Erythroblast (primary cell): ENCODE measurements around the gene IER3IP1.

Experiments
- DNase-seq, 2 experiments: peaks; one replicate each; lab custom pipeline; 2025; lab: John Stamatoyannopoulos, UW
- GATA1 ChIP-seq: IDR thresholded peaks from 2 replicates; pipeline ENCODE4 v1.6.1; 2011; ENCODE audit warnings: low read depth, mild to moderate bottlenecking, control low read depth, low read length, moderate library complexity
- POLR2A ChIP-seq: IDR thresholded peaks from 2 replicates; pipeline ENCODE4 v1.6.1; 2011; ENCODE audit warnings: mild to moderate bottlenecking, low read length

IER3IP1 gene

DNA sequence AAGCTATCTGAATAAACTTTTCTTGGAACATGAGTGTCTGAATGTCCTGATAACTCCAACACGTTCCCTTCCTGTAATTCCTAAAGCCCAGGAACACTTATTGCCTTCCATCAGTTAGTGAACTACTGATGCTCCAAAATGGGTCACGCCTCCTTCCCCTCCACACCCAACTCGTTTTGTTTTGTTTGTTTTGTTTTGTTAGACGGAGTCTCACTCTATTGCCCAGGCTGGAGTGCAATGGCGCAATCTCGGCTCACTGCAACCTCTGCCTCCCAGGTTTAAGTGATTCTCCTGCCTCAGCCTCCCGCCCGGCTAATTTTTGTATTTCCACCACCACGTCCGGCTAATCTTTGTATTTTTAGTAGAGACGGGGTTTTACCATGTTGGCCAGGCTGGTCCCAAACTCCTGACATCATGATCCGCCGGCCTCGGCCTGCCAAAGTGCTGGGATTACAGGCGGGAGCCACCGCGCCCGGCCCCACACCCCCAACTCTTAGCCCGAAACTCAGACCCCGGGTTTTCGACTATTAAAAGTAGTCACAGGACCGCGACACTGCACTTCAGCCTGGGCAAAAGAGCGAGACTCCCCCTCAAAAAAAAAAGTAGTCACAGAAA, 774 bp downstream of the IER3IP1 start:
- no peak for TF ChIP-seq GATA1
- TF ChIP-seq POLR2A, result no peak
- peak in 1 of 2 experiments; percentile 48 for DNase-seq

DNA sequence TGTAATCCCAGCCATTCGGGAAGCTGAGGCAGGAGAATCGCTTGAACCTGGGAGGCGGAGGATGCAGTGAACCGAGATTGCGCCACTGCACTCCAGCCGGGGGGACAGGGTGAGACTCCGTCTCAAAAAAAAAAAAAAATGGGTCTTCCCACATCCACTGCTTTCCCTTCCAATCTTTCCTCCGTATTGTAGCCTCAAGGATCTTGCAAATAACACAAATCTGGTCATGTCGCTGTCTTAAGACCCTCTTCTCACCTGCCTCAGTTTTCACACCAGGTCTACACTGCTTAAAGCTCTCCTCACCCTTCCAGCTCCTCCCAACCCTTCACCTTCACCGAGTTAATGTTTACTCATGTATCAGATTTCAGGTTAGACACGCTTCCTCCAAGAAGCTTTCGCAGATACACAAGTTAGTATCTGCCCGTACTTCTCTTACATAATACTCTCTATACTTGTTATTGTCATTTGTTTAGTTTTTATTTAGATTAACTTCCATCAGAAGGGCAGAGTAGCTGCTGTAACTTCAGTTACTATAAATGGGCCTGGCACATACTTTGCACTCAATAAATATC, 1.5 kb downstream of the IER3IP1 start:
- DNase-seq, result no peak
- no peak for TF ChIP-seq GATA1
- TF ChIP-seq POLR2A, result no peak

DNA sequence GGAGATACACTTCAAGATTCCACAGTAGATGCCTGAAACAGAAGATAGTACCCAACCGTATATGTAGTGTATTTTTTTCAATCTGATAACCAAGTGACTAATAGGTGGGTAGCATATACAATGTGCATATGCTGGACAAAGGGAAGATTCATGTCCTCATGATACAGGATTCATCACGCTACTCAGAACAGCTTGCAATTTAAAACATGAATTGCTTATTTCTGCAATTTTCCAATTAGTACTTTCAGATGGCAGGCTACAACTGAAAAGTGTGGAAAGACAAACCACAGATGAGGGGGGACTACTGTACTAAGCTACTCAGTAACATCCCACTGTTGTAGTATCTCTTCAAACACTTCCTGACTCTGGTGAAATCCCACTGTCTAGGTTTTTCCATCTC, 3.7 kb downstream of the IER3IP1 start:
- TF ChIP-seq GATA1, result no peak
- TF ChIP-seq POLR2A, result no peak
- peak in 1 of 2 experiments; percentile 25 for DNase-seq

DNA sequence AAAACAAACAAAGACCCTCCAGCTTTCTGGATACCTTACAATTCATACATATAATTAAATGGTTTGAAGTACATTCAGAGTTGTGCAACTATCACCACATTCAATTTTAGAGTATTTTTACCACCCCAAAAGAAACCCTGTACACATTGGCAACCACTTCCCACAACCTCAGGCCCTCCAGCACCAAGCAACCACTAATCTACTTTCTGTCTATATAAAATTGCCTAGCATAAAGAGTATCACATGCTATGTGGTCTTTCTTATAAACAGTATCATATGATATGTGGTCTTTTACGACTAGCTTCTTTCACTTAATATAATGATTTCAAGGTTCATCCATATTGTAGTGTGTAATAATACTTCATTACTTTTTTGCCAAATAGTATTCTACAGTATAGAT, 7.3 kb downstream of the IER3IP1 start:
- TF ChIP-seq GATA1 (no peak), POLR2A (no peak)
- no peak for DNase-seq

DNA sequence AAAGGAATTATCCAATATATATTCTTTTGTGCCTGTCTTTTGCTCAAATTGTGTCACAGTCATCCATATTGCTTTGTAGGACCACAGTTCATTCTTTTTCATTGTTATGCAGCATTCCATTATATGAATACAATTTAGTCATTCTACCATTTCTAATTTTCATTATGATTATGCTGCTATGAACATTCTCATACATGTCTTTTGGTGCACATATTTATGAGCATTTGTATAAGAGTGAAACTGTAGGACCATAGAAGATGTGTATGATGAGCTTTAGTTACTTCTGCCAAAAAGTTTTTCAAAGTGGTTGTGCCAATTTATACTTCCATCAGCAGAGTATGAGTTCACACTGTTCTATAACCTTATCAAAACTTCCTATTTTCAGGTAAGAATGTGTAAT, 7.7 kb downstream of the IER3IP1 start:
- TF ChIP-seq GATA1, result no peak
- TF ChIP-seq POLR2A, result no peak
- DNase-seq, result no peak

DNA sequence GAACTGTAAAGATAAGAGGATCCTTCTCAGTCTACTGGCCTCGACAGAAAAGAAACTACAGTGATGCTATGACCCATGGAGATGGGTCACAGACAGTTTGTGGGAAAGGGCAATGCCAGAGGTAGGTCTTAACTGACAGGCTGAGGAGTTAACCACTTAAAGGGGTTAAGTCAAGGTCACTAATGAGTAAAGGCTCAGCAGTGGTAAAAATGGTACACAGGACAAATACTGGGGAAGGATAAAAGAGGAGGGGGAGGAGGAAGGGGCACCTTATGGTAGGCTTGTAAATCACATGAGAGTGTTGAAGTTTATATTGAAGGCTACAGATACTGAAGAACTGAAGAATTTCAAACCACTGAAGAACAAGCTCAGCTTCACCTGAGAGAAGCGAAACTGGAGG, 9.9 kb downstream of the IER3IP1 start:
- TF ChIP-seq POLR2A (no peak), GATA1 (no peak)
- DNase-seq, result no peak

DNA sequence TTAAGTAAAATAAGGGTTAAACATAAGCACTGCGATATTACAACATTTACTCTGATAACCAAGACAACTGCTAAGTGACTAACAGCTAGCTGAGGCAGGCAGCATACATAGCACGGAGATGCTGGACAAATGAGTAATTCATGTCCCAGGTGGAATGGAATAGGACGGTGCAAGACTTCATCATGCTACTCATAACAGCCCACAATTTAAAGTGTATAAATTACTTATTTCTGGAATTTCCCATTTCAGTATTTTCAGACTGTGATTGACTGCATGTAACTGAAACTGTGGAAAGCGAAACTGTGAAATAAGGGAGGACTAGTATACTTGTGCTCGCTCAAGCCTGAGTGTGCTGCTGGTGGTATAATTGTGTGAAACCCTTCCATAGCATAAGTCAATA, 12.9 kb downstream of the IER3IP1 start:
- TF ChIP-seq GATA1 (no peak), POLR2A (no peak)
- no peak for DNase-seq

DNA sequence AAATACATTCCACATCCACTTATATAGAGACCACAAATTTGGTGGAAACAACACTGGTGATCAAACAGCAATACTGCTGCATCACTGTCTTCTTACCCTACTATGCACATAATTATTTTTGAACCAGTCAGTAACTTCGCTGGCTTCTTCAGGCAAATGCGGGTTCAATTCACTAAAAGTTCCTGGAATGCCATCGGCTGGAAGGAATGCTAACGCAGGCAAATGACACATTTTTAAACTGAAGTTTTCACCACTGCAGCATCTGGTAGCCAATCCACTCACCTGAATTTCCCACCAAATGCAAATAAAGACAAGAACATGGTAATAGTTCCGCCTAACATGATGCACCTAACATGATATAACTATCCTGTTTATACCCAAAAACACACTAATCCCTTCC, 15.9 kb downstream of the IER3IP1 start:
- DNase-seq, result no peak
- TF ChIP-seq POLR2A, result no peak
- no peak for TF ChIP-seq GATA1

DNA sequence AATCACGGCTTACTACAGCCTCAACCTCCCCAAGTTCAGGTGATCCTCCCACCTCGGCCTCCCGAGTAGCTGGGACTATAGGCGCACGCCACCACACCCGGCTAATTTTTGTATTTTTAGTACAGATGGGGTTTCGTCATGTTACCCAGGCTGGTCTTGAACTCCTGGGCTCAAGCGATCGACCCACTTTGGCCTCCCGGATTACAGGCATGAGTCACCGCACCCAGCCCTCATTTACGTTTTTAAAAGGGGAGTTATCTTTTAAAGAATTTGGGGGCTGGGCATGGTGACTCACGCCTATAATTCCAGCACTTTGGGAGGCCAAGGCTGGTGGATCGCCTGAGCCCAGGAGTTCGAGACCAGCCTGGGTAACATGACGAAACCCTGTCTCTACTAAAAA, 17.8 kb downstream of the IER3IP1 start:
- peak; percentile 26 to 52 for DNase-seq

DNA sequence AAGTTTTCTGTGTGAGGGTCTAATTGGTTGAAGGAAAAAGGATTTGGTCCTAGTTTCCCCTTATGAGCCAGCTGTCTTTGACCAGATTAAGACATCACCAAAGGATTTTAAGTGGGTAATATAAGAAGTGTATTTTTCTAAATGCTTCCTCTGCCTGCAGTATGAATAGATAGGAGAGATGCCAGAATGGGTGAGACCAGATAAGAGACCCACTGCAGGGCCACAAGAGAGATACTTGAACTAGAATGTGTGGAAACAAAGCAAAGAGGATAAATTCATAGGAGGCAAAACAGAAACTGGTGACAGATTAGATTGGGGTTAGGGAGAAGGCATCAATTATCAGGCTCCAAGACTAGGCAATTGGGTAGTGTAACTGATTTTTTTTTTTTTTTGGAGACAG, 24.7 kb downstream of the IER3IP1 start:
- no peak for TF ChIP-seq GATA1
- no peak for TF ChIP-seq POLR2A
- peak; percentile 74 to 94 for DNase-seq

DNA sequence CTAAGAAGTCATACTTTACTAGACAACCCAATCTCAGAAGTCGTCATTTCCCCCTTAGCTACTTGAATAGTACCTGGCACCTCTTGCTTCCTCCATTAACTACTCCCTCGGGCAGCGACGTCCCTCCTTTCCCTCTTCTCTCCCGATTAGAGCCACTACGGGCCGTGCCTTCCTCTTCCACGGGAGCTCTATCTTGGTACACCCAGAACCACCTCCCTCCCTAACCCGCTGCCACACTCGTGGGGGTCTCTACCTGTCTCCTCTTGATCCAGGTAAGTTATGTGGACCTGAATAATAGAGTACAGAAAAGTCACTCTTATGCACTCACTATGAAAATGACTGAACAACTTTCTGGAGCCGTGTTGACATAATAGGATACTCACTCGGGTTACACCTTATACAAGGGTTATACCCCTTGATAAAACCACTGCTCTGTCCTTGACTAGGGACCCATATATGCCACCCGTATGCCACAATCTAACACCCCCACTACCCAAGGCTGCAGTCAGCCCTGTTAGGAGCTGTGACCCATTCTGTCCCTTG, 25.3 kb downstream of the IER3IP1 start:
- TF ChIP-seq POLR2A, result peak; percentile 45
- no peak for TF ChIP-seq GATA1
- no peak for DNase-seq

DNA sequence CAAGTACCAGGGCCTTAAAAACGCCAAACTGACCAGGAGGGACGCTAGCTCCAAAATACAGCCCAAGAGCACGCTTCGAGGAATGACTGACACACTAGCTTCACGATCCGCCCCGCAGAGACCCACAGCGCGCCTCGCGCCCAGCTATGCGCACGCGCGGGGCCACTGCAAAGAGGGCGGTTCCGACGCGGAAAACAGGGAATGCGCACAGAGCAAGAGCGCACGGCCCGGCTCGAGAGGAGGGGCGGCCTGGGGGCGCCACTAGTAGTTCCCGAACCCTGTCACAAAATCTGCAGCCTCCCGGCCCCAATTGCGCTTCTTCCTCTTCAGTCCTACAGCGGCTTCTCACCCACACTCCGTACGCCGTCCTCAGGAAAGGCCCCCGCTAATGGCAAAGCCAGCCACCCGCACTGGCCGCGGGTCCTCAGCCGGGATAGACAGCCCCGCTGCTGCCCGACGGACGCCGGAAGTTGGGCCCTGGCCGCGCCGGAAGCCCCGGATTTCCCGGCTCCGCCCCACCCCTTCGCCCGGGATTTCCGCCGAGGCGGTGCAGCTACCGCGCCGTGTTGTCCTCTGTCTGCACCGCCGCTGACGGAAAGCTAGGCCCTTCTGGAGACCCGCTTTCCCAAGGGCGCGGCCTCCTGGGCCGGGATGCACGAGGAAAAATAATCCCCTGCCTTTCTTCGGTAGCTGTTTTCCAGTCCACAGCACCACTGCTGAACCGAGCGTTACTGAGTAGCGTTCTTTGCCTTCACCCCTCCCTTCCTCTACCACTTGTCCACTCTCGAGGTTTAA, 25.9 kb downstream of the IER3IP1 start, which contains the start of gene HDHD2:
Gene HDHD2, minus strand, starts transcription at position 472 of the 795 bp plus-strand sequence. CDS start 14,061 bp downstream, outside the sequence.
- peak; percentile 81 to 83 for DNase-seq
- peak; percentile 78 for TF ChIP-seq POLR2A
- no peak for TF ChIP-seq GATA1

DNA sequence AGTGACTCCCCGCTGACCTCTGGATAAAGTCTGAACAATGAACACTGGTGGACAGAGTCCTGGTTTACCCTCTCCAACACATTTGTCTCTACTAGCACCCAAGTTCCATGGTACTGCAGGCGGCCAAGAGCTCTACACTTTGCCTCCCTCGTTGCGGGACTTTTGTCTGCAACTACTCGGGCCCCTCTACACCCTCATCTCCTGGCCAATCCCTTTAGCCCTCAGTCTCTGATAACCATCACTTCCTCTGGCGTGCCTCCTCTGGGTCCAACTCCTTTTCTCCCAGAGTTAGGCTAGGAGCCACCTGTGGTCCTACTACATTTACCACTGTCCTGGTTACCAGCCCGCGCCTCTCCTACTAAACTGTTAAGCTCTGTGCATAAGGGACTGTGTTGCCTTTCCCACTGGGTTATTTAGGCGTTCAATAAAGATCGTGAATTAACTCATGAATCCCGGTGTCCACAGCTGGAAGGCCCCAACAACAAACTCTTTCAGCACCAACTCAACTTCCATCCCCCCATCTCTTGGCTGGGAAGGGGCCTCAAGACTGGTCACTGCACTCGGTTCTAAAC, 26.6 kb downstream of the IER3IP1 start:
- TF ChIP-seq POLR2A (no peak), GATA1 (no peak)
- DNase-seq, result peak; percentile 64 to 70

DNA sequence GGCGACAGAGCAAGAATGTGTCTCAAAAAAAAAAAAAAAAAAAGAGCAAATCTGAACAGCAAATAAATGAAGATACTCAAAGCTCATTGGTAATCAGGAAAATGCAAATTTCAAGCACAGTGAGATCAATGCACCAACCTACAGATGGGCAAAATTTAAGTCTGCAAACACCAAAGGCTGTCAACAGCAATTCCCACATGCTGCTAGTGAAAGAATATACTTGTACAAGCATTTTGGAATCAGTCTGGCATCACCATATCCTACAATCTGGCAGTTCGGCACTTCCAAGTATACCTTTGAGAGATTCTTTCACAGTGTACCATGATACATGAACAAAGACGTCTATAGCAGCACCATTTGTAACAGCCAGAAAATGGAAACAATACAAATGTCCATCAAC, 30.0 kb downstream of the IER3IP1 start:
- TF ChIP-seq POLR2A (no peak), GATA1 (no peak)
- no peak for DNase-seq
